HepG2 (cell line): ENCODE measurements around the gene VWA1. TPM values are rescaled to one million over a fixed set of nuclear protein-coding genes. Genes with fewer than 3 reads are reported as not detected.
A peak's percentile ranks its signal among the peaks of the same experiment; 100 is the strongest.

Experiments used
- ARID2 ChIP-seq: sonication (generic); formaldehyde crosslinking; IDR thresholded peaks from 2 replicates; pipeline ENCODE4 v1.8.1; 2022; ENCODE audit warnings: mild to moderate bottlenecking, missing genetic modification reagents, borderline replicate concordance
- ARNT ChIP-seq: fragments of 450-650 bp; IDR thresholded peaks from 2 replicates; pipeline ENCODE4 v1.6.1; 2017
- CBX2 ChIP-seq, 2 experiments: fragments of 200-600 bp in 1 of 2; sonication (generic); formaldehyde crosslinking in 1 of 2; IDR thresholded peaks; 2 replicates each; pipeline versions ENCODE4 v1.7.0 to v1.8.1; 2018 to 2022; ENCODE audit warnings: low read depth in 2 of 2, low read length in 1 of 2, mild to moderate bottlenecking in 1 of 2, missing genetic modification reagents in 1 of 2
- HNF4A ChIP-seq: sonication (generic); formaldehyde crosslinking; IDR thresholded peaks from 2 replicates; pipeline ENCODE4 v1.4.0; 2020; ENCODE audit warnings: missing genetic modification reagents
- HOXA3 ChIP-seq: sonication (generic); formaldehyde crosslinking; IDR thresholded peaks from 2 replicates; pipeline ENCODE4 v1.5.0; 2020; ENCODE audit warnings: missing genetic modification reagents
- MAFF ChIP-seq: IDR thresholded peaks from 2 replicates; pipeline ENCODE4 v1.6.1; 2011; ENCODE audit warnings: low read depth, low read length, improper control_type of control experiment
- TBX2 ChIP-seq: sonication (generic); formaldehyde crosslinking; IDR thresholded peaks from 2 replicates; pipeline ENCODE4 v1.5.0; 2020; ENCODE audit warnings: missing genetic modification reagents, mild to moderate bottlenecking, borderline replicate concordance
- TSC22D2 ChIP-seq: sonication (generic); formaldehyde crosslinking; IDR thresholded peaks from 2 replicates; pipeline ENCODE4 v1.5.1; 2020; ENCODE audit warnings: missing genetic modification reagents, mild to moderate bottlenecking, borderline replicate concordance
- ZNF121 ChIP-seq: sonication (generic); formaldehyde crosslinking; IDR thresholded peaks from 2 replicates; pipeline ENCODE4 v1.5.0; 2020; ENCODE audit warnings: mild to moderate bottlenecking, missing genetic modification reagents
- ZNF24 ChIP-seq: fragments of 450-650 bp; IDR thresholded peaks from 2 replicates; pipeline ENCODE4 v1.6.1; 2017; ENCODE audit warnings: antibody characterized with exemption, mild to moderate bottlenecking
- ZNF446 ChIP-seq: sonication (generic); formaldehyde crosslinking; IDR thresholded peaks from 2 replicates; pipeline ENCODE4 v1.5.0; 2020; ENCODE audit warnings: mild to moderate bottlenecking, missing genetic modification reagents
- ZNF709 ChIP-seq: sonication (generic); formaldehyde crosslinking; IDR thresholded peaks from 2 replicates; pipeline ENCODE4 v1.5.0; 2020; ENCODE audit warnings: mild to moderate bottlenecking, missing genetic modification reagents
- ZNF878 ChIP-seq: sonication (generic); formaldehyde crosslinking; IDR thresholded peaks from 2 replicates; pipeline ENCODE4 v1.8.1; 2023; ENCODE audit warnings: mild to moderate bottlenecking, missing genetic modification reagents, moderate library complexity
- ZSCAN30 ChIP-seq: sonication (generic); formaldehyde crosslinking; IDR thresholded peaks from 2 replicates; pipeline ENCODE4 v1.5.0; 2020; ENCODE audit warnings: mild to moderate bottlenecking, missing genetic modification reagents
- polyA plus RNA-seq, 8 experiments: library from polyadenylated mRNA; depleted of rRNA in 3 of 8; stranded (reverse) in 7 of 8; unstranded in 1 of 8; fragments of >200 nt; fragmentation: Illumina TruSeq in 4 of 8; extraction: Trizol in 4 of 8; gene quantifications; 2 replicates each; pipeline versions ENCODE4 v1.2.1 to v1.2.3, GENCODE V29; 2011 to 2016; ENCODE audit warnings: low read depth in 4 of 8, missing spikeins in 1 of 8, mixed read lengths in 1 of 8; ENCODE audit not compliant: insufficient read depth in 1 of 8
- total RNA-seq, 5 experiments: library from RNA; depleted of rRNA; stranded (reverse); fragments of >200 nt; fragmentation: Illumina TruSeq; extraction: Trizol; gene quantifications; 2 replicates each; pipeline ENCODE4 v1.2.3, GENCODE V29; 2016; ENCODE audit warnings: low read depth in 1 of 5
- TF ChIP-seq, protein P1 (sequence below): sonication (generic); formaldehyde crosslinking; IDR thresholded peaks from 2 replicates; pipeline ENCODE4 v1.4.0; 2020; ENCODE audit warnings: low read depth, missing genetic modification reagents
- TF ChIP-seq, protein P2 (sequence below): IDR thresholded peaks from 2 replicates; pipeline ENCODE4 v1.6.1; 2018; ENCODE audit warnings: missing genetic modification reagents, mild to moderate bottlenecking, missing compliant biosample characterization
- TF ChIP-seq, protein P3 (sequence below): IDR thresholded peaks from 2 replicates; pipeline ENCODE4 v1.6.1; 2016; ENCODE audit warnings: mild to moderate bottlenecking
- TF ChIP-seq, protein P4 (sequence below): sonication (generic); formaldehyde crosslinking; IDR thresholded peaks from 2 replicates; pipeline ENCODE4 v1.4.0; 2020; ENCODE audit warnings: mild to moderate bottlenecking, missing genetic modification reagents

The VWA1 gene
- total and polyA plus RNA-seq, 2 of the 13 experiments (the other 11 are each of a cell fraction or from before 2014, with no cell fraction given): 40.9 to 57.5 TPM

DNA sequence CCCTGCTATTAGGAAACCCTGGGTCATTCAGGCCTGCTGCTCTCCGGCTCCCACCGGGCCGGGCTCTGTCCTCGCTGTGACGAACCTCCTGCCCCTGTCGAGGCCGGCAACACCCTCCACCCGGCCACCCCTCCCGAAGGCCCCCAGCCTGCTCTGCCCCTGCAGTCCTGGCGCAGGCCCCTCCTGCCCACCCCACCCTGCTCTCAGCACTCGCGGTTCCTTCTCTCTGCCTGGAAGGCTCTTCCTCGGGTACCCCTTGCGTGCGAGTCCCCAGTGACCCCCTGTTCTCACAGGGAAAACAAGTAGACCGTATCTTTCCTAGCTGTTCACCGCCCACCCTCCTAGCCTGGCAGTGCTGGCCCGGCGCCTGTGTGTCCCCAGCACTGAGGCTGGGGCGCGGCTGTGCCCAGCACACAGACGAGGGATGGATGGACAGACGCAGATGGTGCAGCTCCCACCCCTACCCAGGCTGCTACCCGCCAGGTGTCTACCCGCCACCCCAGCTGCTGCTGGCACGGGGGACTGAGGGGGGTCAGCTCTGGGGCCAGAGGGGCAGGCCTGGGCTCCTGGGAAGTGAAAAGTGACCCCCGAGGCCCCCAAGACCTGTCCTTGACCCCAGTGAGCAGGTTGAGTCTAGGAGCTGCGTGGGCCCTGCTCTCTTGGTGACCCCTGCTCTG is 3.1 kb upstream of the VWA1 start (continued):
- TF ChIP-seq TBX2 (CRISPR knock-in tag) (peak; percentile 39; the same call in 1 of the 2 replicates), ZSCAN30 (CRISPR knock-in tag) (0 out of 2 replicates have a peak, but pooled peaks have one; percentile 17), HOXA3 (CRISPR knock-in tag) (no peak), CBX2 (IDR thresholded peaks at IDR 0.05; ENCODE audit: low read depth, low read length) (no peak), CBX2 (CRISPR knock-in tag; IDR thresholded peaks at IDR 0.05; ENCODE audit: low read depth) (no peak), ARID2 (CRISPR knock-in tag) (peak; percentile 2; the same call in 1 of the 2 replicates), ZNF446 (CRISPR knock-in tag) (no peak), MAFF (no peak), TSC22D2 (no peak), ZNF709 (CRISPR knock-in tag) (no peak), ZNF24 (no peak), ZNF121 (CRISPR knock-in tag) (peak; percentile 1; the same call in 1 of the 2 replicates), ARNT (no peak), HNF4A (CRISPR knock-in tag) (no peak), ZNF878 (CRISPR knock-in tag) (0 out of 2 replicates have a peak, but pooled peaks have one; percentile 22)
- TF ChIP-seq, protein P1, sequence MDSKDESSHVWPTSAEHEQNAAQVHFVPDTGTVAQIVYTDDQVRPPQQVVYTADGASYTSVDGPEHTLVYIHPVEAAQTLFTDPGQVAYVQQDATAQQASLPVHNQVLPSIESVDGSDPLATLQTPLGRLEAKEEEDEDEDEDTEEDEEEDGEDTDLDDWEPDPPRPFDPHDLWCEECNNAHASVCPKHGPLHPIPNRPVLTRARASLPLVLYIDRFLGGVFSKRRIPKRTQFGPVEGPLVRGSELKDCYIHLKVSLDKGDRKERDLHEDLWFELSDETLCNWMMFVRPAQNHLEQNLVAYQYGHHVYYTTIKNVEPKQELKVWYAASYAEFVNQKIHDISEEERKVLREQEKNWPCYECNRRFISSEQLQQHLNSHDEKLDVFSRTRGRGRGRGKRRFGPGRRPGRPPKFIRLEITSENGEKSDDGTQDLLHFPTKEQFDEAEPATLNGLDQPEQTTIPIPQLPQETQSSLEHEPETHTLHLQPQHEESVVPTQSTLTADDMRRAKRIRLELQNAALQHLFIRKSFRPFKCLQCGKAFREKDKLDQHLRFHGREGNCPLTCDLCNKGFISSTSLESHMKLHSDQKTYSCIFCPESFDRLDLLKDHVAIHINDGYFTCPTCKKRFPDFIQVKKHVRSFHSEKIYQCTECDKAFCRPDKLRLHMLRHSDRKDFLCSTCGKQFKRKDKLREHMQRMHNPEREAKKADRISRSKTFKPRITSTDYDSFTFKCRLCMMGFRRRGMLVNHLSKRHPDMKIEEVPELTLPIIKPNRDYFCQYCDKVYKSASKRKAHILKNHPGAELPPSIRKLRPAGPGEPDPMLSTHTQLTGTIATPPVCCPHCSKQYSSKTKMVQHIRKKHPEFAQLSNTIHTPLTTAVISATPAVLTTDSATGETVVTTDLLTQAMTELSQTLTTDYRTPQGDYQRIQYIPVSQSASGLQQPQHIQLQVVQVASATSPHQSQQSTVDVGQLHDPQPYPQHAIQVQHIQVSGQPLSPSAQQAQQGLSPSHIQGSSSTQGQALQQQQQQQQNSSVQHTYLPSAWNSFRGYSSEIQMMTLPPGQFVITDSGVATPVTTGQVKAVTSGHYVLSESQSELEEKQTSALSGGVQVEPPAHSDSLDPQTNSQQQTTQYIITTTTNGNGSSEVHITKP: no peak
- TF ChIP-seq, protein P2, sequence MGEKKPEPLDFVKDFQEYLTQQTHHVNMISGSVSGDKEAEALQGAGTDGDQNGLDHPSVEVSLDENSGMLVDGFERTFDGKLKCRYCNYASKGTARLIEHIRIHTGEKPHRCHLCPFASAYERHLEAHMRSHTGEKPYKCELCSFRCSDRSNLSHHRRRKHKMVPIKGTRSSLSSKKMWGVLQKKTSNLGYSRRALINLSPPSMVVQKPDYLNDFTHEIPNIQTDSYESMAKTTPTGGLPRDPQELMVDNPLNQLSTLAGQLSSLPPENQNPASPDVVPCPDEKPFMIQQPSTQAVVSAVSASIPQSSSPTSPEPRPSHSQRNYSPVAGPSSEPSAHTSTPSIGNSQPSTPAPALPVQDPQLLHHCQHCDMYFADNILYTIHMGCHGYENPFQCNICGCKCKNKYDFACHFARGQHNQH (CRISPR knock-in tag): no peak
- TF ChIP-seq, protein P3, sequence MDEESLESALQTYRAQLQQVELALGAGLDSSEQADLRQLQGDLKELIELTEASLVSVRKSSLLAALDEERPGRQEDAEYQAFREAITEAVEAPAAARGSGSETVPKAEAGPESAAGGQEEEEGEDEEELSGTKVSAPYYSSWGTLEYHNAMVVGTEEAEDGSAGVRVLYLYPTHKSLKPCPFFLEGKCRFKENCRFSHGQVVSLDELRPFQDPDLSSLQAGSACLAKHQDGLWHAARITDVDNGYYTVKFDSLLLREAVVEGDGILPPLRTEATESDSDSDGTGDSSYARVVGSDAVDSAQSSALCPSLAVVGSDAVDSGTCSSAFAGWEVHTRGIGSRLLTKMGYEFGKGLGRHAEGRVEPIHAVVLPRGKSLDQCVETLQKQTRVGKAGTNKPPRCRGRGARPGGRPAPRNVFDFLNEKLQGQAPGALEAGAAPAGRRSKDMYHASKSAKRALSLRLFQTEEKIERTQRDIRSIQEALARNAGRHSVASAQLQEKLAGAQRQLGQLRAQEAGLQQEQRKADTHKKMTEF (CRISPR knock-in tag): peak; percentile 16
- TF ChIP-seq, protein P4, sequence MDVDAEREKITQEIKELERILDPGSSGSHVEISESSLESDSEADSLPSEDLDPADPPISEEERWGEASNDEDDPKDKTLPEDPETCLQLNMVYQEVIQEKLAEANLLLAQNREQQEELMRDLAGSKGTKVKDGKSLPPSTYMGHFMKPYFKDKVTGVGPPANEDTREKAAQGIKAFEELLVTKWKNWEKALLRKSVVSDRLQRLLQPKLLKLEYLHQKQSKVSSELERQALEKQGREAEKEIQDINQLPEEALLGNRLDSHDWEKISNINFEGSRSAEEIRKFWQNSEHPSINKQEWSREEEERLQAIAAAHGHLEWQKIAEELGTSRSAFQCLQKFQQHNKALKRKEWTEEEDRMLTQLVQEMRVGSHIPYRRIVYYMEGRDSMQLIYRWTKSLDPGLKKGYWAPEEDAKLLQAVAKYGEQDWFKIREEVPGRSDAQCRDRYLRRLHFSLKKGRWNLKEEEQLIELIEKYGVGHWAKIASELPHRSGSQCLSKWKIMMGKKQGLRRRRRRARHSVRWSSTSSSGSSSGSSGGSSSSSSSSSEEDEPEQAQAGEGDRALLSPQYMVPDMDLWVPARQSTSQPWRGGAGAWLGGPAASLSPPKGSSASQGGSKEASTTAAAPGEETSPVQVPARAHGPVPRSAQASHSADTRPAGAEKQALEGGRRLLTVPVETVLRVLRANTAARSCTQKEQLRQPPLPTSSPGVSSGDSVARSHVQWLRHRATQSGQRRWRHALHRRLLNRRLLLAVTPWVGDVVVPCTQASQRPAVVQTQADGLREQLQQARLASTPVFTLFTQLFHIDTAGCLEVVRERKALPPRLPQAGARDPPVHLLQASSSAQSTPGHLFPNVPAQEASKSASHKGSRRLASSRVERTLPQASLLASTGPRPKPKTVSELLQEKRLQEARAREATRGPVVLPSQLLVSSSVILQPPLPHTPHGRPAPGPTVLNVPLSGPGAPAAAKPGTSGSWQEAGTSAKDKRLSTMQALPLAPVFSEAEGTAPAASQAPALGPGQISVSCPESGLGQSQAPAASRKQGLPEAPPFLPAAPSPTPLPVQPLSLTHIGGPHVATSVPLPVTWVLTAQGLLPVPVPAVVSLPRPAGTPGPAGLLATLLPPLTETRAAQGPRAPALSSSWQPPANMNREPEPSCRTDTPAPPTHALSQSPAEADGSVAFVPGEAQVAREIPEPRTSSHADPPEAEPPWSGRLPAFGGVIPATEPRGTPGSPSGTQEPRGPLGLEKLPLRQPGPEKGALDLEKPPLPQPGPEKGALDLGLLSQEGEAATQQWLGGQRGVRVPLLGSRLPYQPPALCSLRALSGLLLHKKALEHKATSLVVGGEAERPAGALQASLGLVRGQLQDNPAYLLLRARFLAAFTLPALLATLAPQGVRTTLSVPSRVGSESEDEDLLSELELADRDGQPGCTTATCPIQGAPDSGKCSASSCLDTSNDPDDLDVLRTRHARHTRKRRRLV (CRISPR knock-in tag): 0 out of 2 replicates have a peak, but pooled peaks have one; percentile 3
